Measurements from ENCODE around the gene VAT1L.

- TF ChIP-seq CTCF (IDR thresholded peaks at IDR 0.05; ENCODE audit: low read depth, low read length, poor library complexity, severe bottlenecking) = no peak
- no peak for TF ChIP-seq EZH2phosphoT487 (IDR thresholded peaks at IDR 0.05; ENCODE audit: borderline replicate concordance, low read length)
Measured at GRCh38 chr16:77788181-77789084, at the start of gene VAT1L.
